Colon (tissue), 2 donors: Measurements from ENCODE around the gene TRIP12.
"Not testable (repeated sequence)": the region's sequence is repeated elsewhere in the genome, so short reads cannot be mapped to it uniquely, and the experiment has no call there.

Experiments used
- FAIRE-seq: peaks from 2 replicates; lab custom pipeline; 2012; peaks lifted over from hg19 to GRCh38; lab: Jason Lieb, UNC
- donor health status: control.
- donor health status: control.

Gene TRIP12

GRCh38 chr2:229761663-229762062, 160.1 kb downstream of the TRIP12 start:
- no peak for FAIRE-seq

DNA sequence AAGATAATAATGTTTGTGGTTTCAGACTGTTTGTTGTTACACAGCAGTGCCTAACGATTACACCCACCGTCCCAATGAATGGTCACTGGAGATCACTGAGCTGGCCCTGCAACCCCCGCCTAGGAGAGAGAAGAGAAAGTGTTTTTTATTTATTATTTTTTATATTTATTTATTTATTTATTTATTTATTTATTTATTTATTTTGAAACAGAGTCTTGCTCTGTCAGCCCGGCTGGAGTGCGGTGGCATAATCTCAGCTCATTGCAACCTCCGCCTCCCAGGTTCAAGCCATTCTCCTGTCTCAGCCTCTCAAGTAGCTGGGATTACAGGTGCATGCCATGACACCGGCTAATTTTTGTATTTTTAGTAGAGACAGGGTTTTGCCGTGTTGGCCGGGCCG, 164.3 kb downstream of the TRIP12 start:
- FAIRE-seq: not testable (repeated sequence)

GRCh38 chr2:229752970-229753729, 168.7 kb downstream of the TRIP12 start:
- FAIRE-seq: no peak

GRCh38 chr2:229749779-229750178, 172.0 kb downstream of the TRIP12 start:
- no peak for FAIRE-seq

DNA sequence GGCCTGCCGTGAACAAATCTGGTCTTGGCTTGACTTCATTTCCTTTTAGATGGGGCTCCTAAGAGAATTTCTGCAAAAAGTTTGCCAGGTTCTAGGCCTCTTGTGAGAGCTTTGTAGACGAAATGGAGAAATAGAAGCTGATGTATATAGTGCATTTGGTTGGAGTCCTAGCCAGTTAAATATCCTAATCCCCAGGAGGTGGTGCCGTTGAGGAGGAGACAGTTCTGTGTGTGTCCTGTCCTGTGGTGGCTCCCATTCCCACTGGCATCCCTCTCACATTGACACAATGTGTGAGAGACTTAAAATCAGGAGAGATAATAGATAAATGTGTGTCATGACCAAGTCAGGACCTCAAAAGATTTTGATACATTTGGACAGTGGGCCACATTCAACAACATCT, 172.9 kb downstream of the TRIP12 start:
- no peak for FAIRE-seq

DNA sequence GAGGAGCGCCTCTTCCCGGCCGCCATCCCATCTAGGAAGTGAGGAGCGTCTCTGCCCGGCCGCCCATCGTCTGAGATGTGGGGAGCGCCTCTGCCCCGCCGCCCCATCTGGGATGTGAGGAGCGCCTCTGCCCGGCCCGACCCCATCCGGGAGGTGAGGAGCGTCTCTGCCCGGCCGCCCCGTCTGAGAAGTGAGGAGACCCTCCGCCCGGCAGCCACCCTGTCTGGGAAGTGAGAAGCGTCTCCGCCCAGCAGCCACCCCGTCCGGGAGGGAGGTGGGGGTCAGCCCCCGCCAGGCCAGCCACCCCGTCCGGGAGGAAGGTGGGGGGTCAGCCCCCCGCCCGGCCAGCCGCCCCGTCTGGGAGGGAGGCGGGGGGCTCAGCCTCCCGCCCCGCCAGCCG, 179.1 kb downstream of the TRIP12 start:
- not testable (repeated sequence) for FAIRE-seq

DNA sequence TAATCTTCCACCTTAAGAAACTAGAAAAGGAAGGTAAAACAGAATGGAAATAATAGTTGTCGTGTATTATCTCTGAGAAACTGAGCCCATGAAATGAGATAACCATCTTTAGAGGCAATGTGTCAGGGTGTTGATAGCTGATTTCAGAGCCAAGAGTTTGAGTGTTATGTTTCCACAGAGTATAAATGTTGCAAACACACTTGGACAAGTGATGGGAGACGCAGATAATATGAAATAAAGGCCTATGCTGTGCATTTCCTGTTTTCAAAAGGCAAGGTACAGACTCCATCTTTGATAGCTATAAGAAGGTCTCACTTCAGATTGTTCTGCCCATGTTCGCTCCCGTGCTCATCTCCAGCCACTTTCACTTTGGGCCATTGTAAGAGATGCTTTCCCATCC, 181.5 kb downstream of the TRIP12 start:
- no peak for FAIRE-seq

GRCh38 chr2:229738024-229738625, 183.7 kb downstream of the TRIP12 start:
- FAIRE-seq: no peak

- no peak for FAIRE-seq
Observed at GRCh38 chr2:229734410-229734809, 187.4 kb downstream of the TRIP12 start.

DNA sequence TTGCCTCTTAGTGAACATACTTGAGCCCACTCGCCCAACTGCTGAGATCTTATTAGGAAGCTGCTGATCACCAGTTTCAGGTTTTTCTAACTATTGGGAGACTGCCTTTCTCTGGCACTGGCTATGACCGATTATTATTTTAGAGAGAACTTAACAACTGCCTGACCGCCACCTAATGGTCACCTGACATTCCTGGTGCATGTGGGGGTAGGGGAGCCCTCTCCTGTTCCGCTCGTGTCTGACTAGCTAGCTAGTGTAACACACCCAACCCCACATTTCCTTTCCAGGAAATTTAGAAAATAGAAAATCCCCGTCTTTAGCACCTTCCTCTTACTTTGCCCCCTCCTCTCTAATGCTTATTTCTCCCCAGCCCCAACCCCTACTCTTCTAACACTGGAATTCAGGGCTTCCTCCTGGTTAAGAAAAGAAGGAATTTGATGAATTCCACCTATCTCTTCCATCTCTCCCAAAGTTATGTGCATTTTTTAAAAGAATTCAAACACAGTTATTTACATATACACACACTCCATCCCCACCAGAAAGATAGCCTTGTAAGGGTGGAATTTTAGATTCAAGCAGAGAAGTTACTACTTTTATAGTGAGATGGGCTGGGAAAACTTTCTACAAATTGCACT, 188.1 kb downstream of the TRIP12 start:
- no peak for FAIRE-seq

GRCh38 chr2:229732897-229733296, 188.9 kb downstream of the TRIP12 start:
- FAIRE-seq: no peak

- no peak for FAIRE-seq
Observed at GRCh38 chr2:229731916-229732315, 189.9 kb downstream of the TRIP12 start.

DNA sequence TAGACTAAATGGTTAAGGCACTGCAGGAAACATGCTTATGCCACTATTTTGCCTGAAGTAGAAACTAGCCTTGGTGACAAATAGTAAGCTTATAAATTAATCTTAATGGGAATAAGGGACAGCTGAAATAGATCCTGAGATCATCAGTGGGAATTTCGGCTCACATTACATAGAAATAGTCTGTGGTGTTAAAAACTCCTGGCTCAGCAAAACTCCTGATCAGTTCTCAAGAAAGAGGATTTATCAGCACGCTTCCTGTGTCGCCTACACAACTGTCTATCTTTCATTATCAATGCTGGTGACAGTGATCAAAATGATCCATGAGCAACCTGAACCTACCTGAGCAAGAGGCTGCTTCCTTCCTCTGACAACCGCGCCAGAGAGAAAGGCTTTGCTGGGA, 190.4 kb downstream of the TRIP12 start:
- no peak for FAIRE-seq

DNA sequence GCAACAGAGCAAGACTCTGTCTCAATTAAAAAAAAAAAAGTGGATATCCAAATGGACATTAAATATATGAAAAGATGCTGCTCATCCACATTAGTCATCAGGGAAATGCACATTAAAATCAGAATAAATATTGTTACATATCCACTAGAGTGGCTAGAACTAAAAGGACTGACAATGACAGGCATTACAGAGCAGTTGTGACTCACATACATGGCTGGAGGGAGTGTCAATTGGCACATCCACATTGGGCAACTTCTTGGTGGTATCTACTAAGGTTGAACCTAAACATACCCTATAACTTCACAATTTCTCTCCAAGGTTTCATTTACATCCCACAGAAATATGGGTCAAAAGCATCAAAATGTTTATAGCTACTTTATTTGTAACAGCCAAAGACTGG, 193.4 kb downstream of the TRIP12 start:
- no peak for FAIRE-seq

DNA sequence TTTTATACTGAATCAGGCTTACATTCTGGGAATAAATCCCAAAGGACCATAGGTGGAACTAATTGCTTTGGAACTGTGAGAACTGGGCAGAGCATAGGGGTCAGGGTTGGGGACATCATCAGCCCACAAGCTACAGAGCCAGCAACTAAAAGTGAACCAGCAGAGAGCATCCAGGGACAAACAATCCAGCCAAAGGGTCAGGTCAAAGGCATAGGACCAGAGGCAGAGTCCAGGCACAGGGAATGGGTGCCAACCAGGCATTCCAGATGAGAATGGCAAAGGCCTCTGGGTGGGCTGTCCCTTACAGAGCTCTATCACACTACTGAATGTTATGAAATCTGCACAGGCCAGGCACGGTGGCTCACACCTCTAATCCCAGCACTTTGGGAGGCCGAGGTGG, 195.2 kb downstream of the TRIP12 start:
- FAIRE-seq: no peak

GRCh38 chr2:229725716-229726574, 195.9 kb downstream of the TRIP12 start:
- FAIRE-seq: no peak

GRCh38 chr2:229723192-229723591, 198.6 kb downstream of the TRIP12 start:
- not testable (repeated sequence) for FAIRE-seq

DNA sequence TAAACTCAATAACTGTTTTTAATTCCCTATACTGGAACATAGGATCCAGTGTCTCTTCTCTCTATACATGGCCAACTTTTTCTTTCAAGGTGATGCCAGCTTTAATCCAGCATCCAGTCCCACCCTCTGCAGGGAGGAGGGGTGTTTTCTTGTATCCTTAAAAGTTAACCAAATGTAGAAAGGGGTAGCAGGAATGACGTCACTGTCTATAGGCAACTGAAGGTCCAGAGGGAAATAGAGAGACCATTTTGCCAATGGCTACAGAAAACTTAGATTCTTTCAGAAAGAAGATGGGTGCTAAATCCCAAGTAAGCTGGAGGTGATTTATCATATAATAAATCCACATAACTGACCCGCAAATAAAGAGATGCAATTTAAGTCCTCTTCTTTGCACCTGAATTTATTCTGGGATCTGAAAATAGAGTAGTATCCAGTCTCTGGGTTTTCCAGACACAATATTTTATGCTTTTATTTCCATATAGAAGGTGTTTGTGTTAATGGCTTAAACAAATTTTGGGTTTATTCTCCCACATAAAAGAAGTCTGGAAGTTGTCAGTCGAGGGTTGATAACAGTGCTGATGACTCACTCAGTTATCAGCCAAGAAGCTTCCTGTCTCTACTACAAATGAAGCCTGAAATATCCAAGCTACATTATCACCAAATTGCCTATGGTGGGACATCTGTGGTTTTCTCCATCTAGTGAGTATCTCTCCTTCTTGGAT, 201.7 kb downstream of the TRIP12 start:
- FAIRE-seq: no peak

DNA sequence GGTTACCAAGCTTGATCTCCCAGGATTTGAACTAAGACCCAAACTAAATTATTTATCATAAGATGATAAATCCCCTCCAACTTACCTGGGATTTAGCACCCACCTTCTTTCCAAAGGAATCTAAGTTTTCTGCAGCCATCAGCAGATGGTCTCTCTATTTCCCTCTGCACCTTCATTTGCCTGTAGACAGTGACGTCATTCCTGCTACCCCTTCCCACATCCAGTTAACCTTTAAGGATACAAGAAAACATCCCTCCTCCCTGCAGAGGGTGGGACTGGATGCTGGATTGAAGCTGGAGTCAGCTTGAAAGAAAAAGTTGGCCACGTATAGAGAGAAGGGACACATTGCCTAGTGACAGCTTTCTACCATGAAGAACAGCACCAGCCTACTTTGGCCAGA, 203.8 kb downstream of the TRIP12 start:
- no peak for FAIRE-seq

DNA sequence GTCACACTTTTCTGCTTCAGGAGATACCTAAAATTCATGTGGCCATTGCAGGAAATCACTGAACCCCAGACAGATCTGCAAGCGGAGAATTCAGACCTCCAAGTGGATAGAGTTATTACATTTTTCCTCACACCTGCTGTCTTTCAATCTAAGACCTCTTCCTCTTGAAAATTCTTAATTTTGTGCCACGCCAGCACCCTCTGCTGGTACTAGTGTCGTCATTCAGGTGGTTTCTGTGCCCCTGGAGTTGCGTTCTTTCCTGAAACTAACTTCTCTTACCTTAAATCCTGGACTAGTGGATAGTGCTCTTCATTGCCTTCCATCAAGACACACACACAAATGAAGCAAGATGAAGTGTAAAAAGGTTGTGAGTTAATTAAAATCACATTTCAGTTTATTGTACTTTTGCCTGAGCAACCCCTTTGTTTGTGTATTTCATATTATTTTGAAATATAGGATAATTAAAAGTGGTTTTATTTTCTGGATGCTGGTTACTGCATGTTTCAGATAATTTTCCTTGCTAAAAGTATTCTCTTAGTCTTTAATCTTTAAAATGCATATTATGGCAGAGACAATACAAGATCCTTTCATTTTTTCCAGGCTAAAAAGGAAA, 205.8 kb downstream of the TRIP12 start:
- no peak for FAIRE-seq
